Endodermal cell (in vitro differentiated cells): ENCODE results near the gene GRM7. TPM values are rescaled to one million over a fixed set of nuclear protein-coding genes. Genes with fewer than 3 reads are reported as not detected.
A peak's percentile ranks its signal among the peaks of the same experiment; 100 is the strongest.

Source experiments
- DNase-seq: peaks from one replicate; pipeline ENCODE4 v3.0.0-alpha.2; 2017
- H3K27ac ChIP-seq: 2 replicates; pipeline ENCODE4 v1.5.1; 2013; ENCODE audit warnings: mild to moderate bottlenecking, low read depth, low read length, moderate library complexity
- H3K27me3 ChIP-seq: 2 replicates; pipeline ENCODE4 v1.6.1; 2013; ENCODE audit warnings: mild to moderate bottlenecking, low read length, moderate library complexity; ENCODE audit not compliant: insufficient read depth, control insufficient read depth, poor library complexity, severe bottlenecking
- H3K36me3 ChIP-seq: 2 replicates; pipeline ENCODE4 v1.7.0; 2013; ENCODE audit warnings: mild to moderate bottlenecking, low read length, moderate library complexity; ENCODE audit not compliant: control insufficient read depth, insufficient read depth
- H3K4me1 ChIP-seq: one replicate; pipeline ENCODE4 v1.7.0; 2013; ENCODE audit warnings: low read length; ENCODE audit not compliant: control insufficient read depth, insufficient read depth
- H3K4me3 ChIP-seq: 2 replicates; pipeline ENCODE4 v1.5.1; 2013; ENCODE audit warnings: mild to moderate bottlenecking, low read length, moderate library complexity
- H3K9ac ChIP-seq: 2 replicates; pipeline ENCODE4 v1.6.1; 2013; ENCODE audit warnings: mild to moderate bottlenecking, low read length, moderate library complexity; ENCODE audit not compliant: poor library complexity, severe bottlenecking; ENCODE audit errors: extremely low read depth
- H3K9me3 ChIP-seq: 2 replicates; pipeline ENCODE4 v1.6.1; 2013; ENCODE audit warnings: mild to moderate bottlenecking, low read length, moderate library complexity; ENCODE audit not compliant: control insufficient read depth
- H3K27ac Mint-ChIP-seq: 2 replicates; pipeline ENCODE4 v1.8.0; 2020; ENCODE audit warnings: mixed read lengths
- H3K27me3 Mint-ChIP-seq: 2 replicates; pipeline ENCODE4 v1.8.0; 2021; ENCODE audit warnings: mild to moderate bottlenecking, mixed read lengths; ENCODE audit not compliant: insufficient read depth
- H3K36me3 Mint-ChIP-seq: 2 replicates; pipeline ENCODE4 v1.8.0; 2020; ENCODE audit warnings: low read depth, mixed read lengths
- H3K4me1 Mint-ChIP-seq: 2 replicates; pipeline ENCODE4 v1.8.0; 2020; ENCODE audit warnings: mixed read lengths
- H3K4me3 Mint-ChIP-seq: 2 replicates; pipeline ENCODE4 v1.8.0; 2020; ENCODE audit warnings: mild to moderate bottlenecking, moderate library complexity, mixed read lengths
- H3K9me3 Mint-ChIP-seq: 2 replicates; pipeline ENCODE4 v1.8.0; 2020; ENCODE audit warnings: mild to moderate bottlenecking, mixed read lengths
- CTCF ChIP-seq: fragments of 200-600 bp; sonication (generic); conservative IDR thresholded peaks from 2 replicates; pipeline ENCODE4 v1.5.0; 2021; ENCODE audit warnings: antibody characterized with exemption, mild to moderate bottlenecking
- WGBS, 2 experiments: methylation state at CpG; one replicate each; pipeline versions ENCODE4 v1.1.5 to v1.1.7; 2013; ENCODE audit warnings: missing lambda C conversion rate in 2 of 2, mixed read lengths in 1 of 2; ENCODE audit not compliant: insufficient coverage in 1 of 2, insufficient read length in 1 of 2; 5-methylcytosine and 5-hydroxymethylcytosine counted together
- total RNA-seq, 2 donors: library from RNA; stranded (reverse); fragmentation: NEBNext Ultra II Directional in 1 of 2; extraction: Animal tissue kit (Norgen Biotek cat#: 25700) in 1 of 2; gene quantifications; 2 replicates in 1 of 2; 3 replicates in 1 of 2; pipeline ENCODE4 v1.2.1, GENCODE V29; 2021

The GRM7 gene
- total RNA-seq, 2 donors from 2014 or later: 0.11 to 0.73 TPM

GRCh38 chr3:7260975-7261374 lies 400.1 kb downstream of the GRM7 start:
- peaks cover 14% of the 10 kb centered on the region for H3K9me3 Mint-ChIP-seq
- H3K4me3 Mint-ChIP-seq: no peak overlapping the region
- H3K36me3 Mint-ChIP-seq: no peaks in the 10 kb centered on the region
- no peaks in the 10 kb centered on the region for H3K4me1 ChIP-seq
- DNase-seq: no peak
- H3K9me3 ChIP-seq: peaks cover 11% of the 10 kb centered on the region
- no peaks in the 10 kb centered on the region for H3K27me3 ChIP-seq
- H3K4me1 Mint-ChIP-seq: peaks cover 1% of the 10 kb centered on the region
- H3K27ac ChIP-seq: no peak overlapping the region
- no peaks in the 10 kb centered on the region for H3K36me3 ChIP-seq
- 86 to 100% methylated on average over 1 of the region's 1 CpG for WGBS, 2 experiments
- TF ChIP-seq CTCF: peak; percentile 59
- H3K9ac ChIP-seq: no peak overlapping the region
- H3K27me3 Mint-ChIP-seq: no peaks in the 10 kb centered on the region
- no peak overlapping the region for H3K27ac Mint-ChIP-seq
- no peak overlapping the region for H3K4me3 ChIP-seq

GRCh38 chr3:7263347-7264195 lies 402.7 kb downstream of the GRM7 start:
- H3K27me3 ChIP-seq: no peaks in the 10 kb centered on the region
- no peak for DNase-seq
- no peak overlapping the region for H3K27ac ChIP-seq
- WGBS, 2 experiments: 92 to 99% methylated on average over 10 to 13 of the region's 13 CpGs
- TF ChIP-seq CTCF: no peak
- H3K9me3 ChIP-seq: peaks cover 22% of the 10 kb centered on the region
- H3K4me3 Mint-ChIP-seq: no peak overlapping the region
- H3K9ac ChIP-seq: no peak overlapping the region
- H3K27me3 Mint-ChIP-seq: no peaks in the 10 kb centered on the region
- no peaks in the 10 kb centered on the region for H3K36me3 Mint-ChIP-seq
- H3K27ac Mint-ChIP-seq: no peak overlapping the region
- H3K4me3 ChIP-seq: no peak overlapping the region
- peaks cover 1% of the 10 kb centered on the region for H3K4me1 Mint-ChIP-seq
- H3K4me1 ChIP-seq: no peaks in the 10 kb centered on the region
- H3K9me3 Mint-ChIP-seq: peaks cover 14% of the 10 kb centered on the region
- no peaks in the 10 kb centered on the region for H3K36me3 ChIP-seq

- Histone ChIP-seq H3K9me3 (peaks cover 28% of the 10 kb centered on the region), H3K27me3 (no peaks in the 10 kb centered on the region), H3K27ac (no peak overlapping the region), H3K4me1 (no peaks in the 10 kb centered on the region), H3K4me3 (no peak overlapping the region), H3K36me3 (no peaks in the 10 kb centered on the region), H3K9ac (no peak overlapping the region)
- Mint-ChIP-seq H3K27me3 (no peaks in the 10 kb centered on the region), H3K27ac (no peak overlapping the region), H3K4me1 (peaks cover 1% of the 10 kb centered on the region), H3K9me3 (peaks cover 19% of the 10 kb centered on the region), H3K36me3 (no peaks in the 10 kb centered on the region), H3K4me3 (no peak overlapping the region)
- DNase-seq: no peak
- 93 to 94% methylated on average over 4 of the region's 4 CpGs for WGBS, 2 experiments
- no peak for TF ChIP-seq CTCF
Observed at GRCh38 chr3:7264196-7264526, 403.2 kb downstream of the GRM7 start.
